ENCODE results near the gene NOL12.
"Not testable (repeated sequence)": the region's sequence is repeated elsewhere in the genome, so short reads cannot be mapped to it uniquely, and the experiment has no call there.

Gene NOL12

DNA sequence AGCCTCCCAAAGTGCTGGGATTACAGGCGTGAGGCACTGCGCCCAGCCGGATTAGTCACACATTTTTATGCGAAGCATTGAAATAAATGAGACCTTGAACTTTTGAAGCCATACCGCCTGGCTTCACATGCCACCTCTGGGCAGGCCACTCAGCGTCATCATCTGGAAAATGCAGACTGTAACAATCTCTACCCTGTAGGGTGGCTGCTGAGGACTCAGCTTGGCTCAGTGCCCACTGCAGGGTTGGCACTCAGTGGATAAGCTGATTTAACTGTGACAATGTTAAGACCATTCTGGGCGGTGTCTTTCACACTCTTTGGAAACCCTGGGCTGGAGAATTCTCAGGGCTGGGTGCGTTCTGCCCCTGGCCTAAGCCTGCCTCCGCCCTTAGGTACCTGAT, 38.2 kb upstream of the NOL12 start:
- H3K4me1 ChIP-seq = peaks cover 0 to 9% (median 0%) of the 10 kb centered on the region in 4 donors
- no peak for DNase-seq
- no peaks in the 10 kb centered on the region for H3K27me3 ChIP-seq
- TF ChIP-seq, protein P1, sequence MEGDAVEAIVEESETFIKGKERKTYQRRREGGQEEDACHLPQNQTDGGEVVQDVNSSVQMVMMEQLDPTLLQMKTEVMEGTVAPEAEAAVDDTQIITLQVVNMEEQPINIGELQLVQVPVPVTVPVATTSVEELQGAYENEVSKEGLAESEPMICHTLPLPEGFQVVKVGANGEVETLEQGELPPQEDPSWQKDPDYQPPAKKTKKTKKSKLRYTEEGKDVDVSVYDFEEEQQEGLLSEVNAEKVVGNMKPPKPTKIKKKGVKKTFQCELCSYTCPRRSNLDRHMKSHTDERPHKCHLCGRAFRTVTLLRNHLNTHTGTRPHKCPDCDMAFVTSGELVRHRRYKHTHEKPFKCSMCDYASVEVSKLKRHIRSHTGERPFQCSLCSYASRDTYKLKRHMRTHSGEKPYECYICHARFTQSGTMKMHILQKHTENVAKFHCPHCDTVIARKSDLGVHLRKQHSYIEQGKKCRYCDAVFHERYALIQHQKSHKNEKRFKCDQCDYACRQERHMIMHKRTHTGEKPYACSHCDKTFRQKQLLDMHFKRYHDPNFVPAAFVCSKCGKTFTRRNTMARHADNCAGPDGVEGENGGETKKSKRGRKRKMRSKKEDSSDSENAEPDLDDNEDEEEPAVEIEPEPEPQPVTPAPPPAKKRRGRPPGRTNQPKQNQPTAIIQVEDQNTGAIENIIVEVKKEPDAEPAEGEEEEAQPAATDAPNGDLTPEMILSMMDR (IDR thresholded peaks at IDR 0.05) = no peak
- H3K9me3 ChIP-seq = no peaks in the 10 kb centered on the region
- no peak overlapping the region for H3K27ac ChIP-seq
- peaks cover 0 to 12% (median 9%) of the 10 kb centered on the region in 3 donors for H3K36me3 ChIP-seq
- H3K4me3 ChIP-seq = no peak overlapping the region
- intact Hi-C loops (cut with DNase I; ENCODE audit: low total_unique reads) = no loop called here

DNA sequence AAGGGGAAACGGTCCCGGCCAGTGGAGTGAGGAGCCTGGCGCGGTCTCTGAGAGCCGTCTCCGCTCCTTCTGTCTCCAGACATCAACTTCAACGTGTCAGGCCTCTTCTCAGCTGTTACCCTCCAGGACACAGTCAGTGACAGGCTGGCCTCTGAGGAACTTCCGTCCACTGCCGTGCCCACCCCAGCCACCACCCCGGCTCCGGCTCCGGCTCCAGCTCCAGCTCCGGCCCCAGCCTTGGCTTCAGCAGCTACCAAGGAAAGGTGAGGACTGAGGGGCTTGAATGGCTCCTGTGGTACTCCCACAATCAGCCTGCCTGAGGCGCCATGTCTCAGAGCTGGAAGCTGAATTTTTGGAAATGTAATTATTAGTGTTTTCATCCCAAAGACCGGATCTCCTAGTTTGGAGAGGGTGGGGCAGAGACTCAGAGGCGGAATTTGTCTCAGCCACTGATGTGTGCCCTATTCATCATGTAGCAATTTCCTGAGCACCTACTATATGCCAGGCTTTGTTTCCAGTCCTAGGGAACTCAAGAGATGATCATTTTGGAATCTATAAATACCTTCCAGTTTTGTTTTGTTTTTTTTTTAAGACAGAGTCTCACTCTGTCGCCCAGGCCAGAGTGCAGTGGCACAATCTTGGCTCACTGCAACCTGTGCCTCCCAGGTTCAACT, 35.5 kb upstream of the NOL12 start:
- TF ChIP-seq, protein P1 (IDR thresholded peaks at IDR 0.05) = no peak
- no peaks in the 10 kb centered on the region for H3K4me1 ChIP-seq
- no peaks in the 10 kb centered on the region for H3K9me3 ChIP-seq
- no peak overlapping the region for H3K4me3 ChIP-seq
- peaks cover 0 to 12% (median 9%) of the 10 kb centered on the region in 3 donors for H3K36me3 ChIP-seq
- no peak overlapping the region for H3K27ac ChIP-seq
- H3K27me3 ChIP-seq = no peaks in the 10 kb centered on the region
- intact Hi-C loops (cut with DNase I; ENCODE audit: low total_unique reads) = no loop called here
- no peak for DNase-seq

DNA sequence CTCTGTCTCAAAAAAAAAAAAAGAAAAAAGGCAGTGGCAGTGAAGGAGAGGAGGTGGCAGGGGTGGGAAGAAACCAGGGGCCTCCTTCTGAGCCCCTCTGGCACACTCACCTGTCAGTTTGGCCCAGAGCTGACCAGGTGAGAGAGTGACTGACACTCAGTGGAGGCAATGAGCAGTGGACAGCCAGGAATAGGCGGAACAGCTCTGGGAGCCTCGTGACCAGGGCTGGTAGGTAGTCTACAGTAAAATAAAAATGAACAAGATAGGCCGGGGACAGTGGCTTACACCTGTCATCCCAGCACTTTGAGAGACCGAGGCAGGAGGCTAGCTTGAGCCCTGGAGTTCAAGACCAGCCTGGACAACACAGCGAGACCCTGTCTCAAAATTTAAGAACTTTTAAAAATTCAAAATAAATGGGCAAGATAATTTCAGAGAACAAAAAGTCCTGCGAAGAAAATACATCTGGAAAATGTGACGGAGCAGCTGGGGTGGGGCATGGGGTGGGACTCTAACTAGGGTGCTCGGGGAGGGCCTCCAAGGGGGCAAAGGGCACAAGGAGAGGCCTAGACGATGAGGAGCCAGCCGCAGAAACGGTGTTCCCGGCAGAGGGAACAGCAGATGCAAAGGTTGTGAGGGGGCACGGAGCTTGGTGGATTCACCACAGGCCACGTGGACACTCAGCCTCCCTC, 31.4 kb upstream of the NOL12 start:
- intact Hi-C loops (cut with DNase I; ENCODE audit: low total_unique reads) = no loop called here
- H3K4me3 ChIP-seq = no peak overlapping the region
- DNase-seq = no peak
- H3K27me3 ChIP-seq = no peaks in the 10 kb centered on the region
- TF ChIP-seq, protein P1 (IDR thresholded peaks at IDR 0.05) = no peak
- H3K9me3 ChIP-seq = no peaks in the 10 kb centered on the region
- peaks cover 0 to 14% (median 9%) of the 10 kb centered on the region in 4 donors for H3K4me1 ChIP-seq
- no peak overlapping the region for H3K27ac ChIP-seq
- peaks cover 0 to 12% (median 9%) of the 10 kb centered on the region in 3 donors for H3K36me3 ChIP-seq

DNA sequence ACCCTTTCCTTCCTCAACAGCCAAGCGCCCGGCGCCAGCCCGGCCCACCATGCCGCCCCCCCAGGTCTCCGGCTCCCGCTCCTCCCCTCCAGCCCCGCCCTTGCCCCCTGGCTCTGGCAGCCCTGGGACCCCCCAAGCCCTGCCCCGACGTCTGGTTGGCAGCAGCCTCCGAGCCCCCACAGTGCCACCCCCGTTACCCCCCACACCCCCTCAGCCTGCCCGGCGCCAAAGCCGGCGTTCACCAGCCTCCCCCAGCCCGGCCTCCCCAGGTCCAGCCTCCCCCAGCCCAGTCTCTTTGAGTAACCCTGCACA, 30.9 kb upstream of the NOL12 start:
- no peaks in the 10 kb centered on the region for H3K27me3 ChIP-seq
- H3K36me3 ChIP-seq = peaks cover 0 to 9% (median 5%) of the 10 kb centered on the region in 3 donors
- H3K9me3 ChIP-seq = no peaks in the 10 kb centered on the region
- intact Hi-C loops (cut with DNase I; ENCODE audit: low total_unique reads) = no loop called here
- TF ChIP-seq, protein P1 (IDR thresholded peaks at IDR 0.05) = no peak
- no peak for DNase-seq
- H3K27ac ChIP-seq = no peak overlapping the region
- peaks cover 0 to 20% (median 11%) of the 10 kb centered on the region in 4 donors for H3K4me1 ChIP-seq
- H3K4me3 ChIP-seq = no peak overlapping the region

DNA sequence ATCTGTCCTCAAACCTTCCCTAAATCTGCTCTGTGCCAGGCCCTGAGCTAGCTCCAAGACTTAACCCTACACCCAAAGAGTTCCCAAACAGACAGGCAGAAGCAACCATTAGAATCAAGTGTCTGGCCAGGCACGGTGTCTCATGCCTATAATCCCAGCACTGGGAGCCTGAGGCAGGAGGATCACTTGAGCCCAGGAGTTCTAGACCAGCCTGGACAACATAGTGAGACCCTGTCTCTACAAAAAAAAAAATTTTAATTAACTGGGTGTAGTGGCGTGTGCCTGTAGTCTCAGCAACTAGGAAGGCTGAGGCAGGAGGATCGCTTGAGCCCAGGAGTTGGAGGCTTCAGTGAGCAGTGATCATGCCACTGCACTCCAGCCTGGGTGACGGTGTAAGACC, 29.6 kb upstream of the NOL12 start:
- DNase-seq; H3K27ac ChIP-seq; H3K27me3 ChIP-seq; H3K4me3 ChIP-seq; H3K9me3 ChIP-seq; intact Hi-C loops (cut with DNase I; ENCODE audit: low total_unique reads); H3K36me3 ChIP-seq: not testable (repeated sequence)
- peaks cover 0 to 33% (median 23%) of the 10 kb centered on the region in 4 donors for H3K4me1 ChIP-seq

DNA sequence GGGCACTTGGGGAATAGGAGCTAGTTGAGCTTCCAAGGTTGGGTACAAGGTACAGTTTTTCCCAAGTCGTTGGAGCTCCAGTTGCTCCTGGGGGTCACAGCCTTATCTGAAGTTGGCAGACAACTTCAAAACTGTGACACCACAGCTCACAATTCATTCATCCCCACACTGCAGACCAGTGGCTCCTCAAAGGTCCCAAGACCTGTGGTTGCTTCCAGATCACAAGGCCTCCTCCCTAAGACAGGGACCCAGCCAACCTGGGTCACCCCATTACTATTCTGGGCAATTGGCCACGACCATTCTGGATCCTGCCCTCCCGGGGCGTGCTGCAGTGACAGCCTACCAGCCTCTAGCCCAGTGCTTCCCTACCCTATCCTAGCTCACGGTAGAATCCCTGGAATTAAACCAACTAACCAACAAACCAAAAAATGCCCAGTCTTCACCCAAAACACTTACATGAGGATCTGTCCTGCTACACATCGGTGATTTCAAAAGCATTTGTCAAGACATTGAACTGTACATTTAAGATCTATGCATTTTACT, 28.5 kb upstream of the NOL12 start:
- TF ChIP-seq, protein P1 (IDR thresholded peaks at IDR 0.05) = no peak
- intact Hi-C loops (cut with DNase I; ENCODE audit: low total_unique reads) = no loop called here
- H3K9me3 ChIP-seq = no peaks in the 10 kb centered on the region
- no peaks in the 10 kb centered on the region for H3K36me3 ChIP-seq
- H3K4me1 ChIP-seq = peaks cover 0 to 41% (median 25%) of the 10 kb centered on the region in 4 donors
- peak overlapping the region; percentile 64 to 83 for H3K27ac ChIP-seq
- no peak for DNase-seq
- peak overlapping the region; percentile 65 to 76 for H3K4me3 ChIP-seq
- no peaks in the 10 kb centered on the region for H3K27me3 ChIP-seq

Measured in tibial artery (tissue), 4 donors.